ENCODE measurements around the gene BOD1L2.

- no peak for TF ChIP-seq CTCF (IDR thresholded peaks at IDR 0.05)
- TF ChIP-seq POLR2A (IDR thresholded peaks at IDR 0.05): no peak
- TF ChIP-seq POLR2AphosphoS5 (IDR thresholded peaks at IDR 0.05): no peak
These were observed 47.2 kb downstream of the BOD1L2 start for GRCh38 chr18:57194070-57194469.

All from transverse colon (tissue), 4 donors.